ENCODE results near the gene EML4. TPM values are rescaled to one million over a fixed set of nuclear protein-coding genes. Genes with fewer than 3 reads are reported as not detected.

The EML4 gene
- total and polyA plus RNA-seq, 4 donors = 22.6 to 85.8 (median 54.4) TPM

GRCh38 chr2:42325609-42326008, 156.5 kb downstream of the EML4 start:
- no peak overlapping the region for H3K4me3 ChIP-seq
- H3K27me3 ChIP-seq (ENCODE audit: control insufficient read depth in 3 of 3, insufficient read depth in 3 of 3, low read length in 2 of 3) = no peaks in the 10 kb centered on the region
- H3K9me3 ChIP-seq (ENCODE audit: control insufficient read depth in 4 of 4, insufficient read depth in 3 of 4, low read length in 3 of 4) = no peaks in the 10 kb centered on the region
- 91 to 96% methylated on average over 1 of the region's 1 CpG for WGBS, 2 donors
- no peak for ATAC-seq (ENCODE audit: insufficient read depth, low FRiP score)
- DNase-seq = no peak
- H3K36me3 ChIP-seq (ENCODE audit: control insufficient read depth in 4 of 4, insufficient read depth in 4 of 4, low read length in 4 of 4) = peaks cover 7 to 55% (median 17%) of the 10 kb centered on the region in 4 donors
- peaks cover 0 to 7% (median 0%) of the 10 kb centered on the region in 5 donors for H3K4me1 ChIP-seq (ENCODE audit: control insufficient read depth in 5 of 5, insufficient read depth in 5 of 5, low read length in 5 of 5)
- TF ChIP-seq CTCF (IDR thresholded peaks at IDR 0.05; ENCODE audit: control extremely low read depth, extremely low read depth) = no peak
- no peak overlapping the region for H3K27ac ChIP-seq (ENCODE audit: low read depth in 1 of 2, low read length in 1 of 2)
- H3K9ac ChIP-seq (ENCODE audit: insufficient read depth in 1 of 2, low read length in 2 of 2) = no peak overlapping the region

- Histone ChIP-seq H3K9ac (ENCODE audit: insufficient read depth in 1 of 2, low read length in 2 of 2) (no peak overlapping the region), H3K27ac (ENCODE audit: low read depth in 1 of 2, low read length in 1 of 2) (no peak overlapping the region), H3K4me3 (no peak overlapping the region), H3K27me3 (ENCODE audit: control insufficient read depth in 3 of 3, insufficient read depth in 3 of 3, low read length in 2 of 3) (no peaks in the 10 kb centered on the region), H3K9me3 (ENCODE audit: control insufficient read depth in 4 of 4, insufficient read depth in 3 of 4, low read length in 3 of 4) (no peaks in the 10 kb centered on the region), H3K36me3 (ENCODE audit: control insufficient read depth in 4 of 4, insufficient read depth in 4 of 4, low read length in 4 of 4) (peaks cover 9 to 57% (median 17%) of the 10 kb centered on the region in 4 donors), H3K4me1 (ENCODE audit: control insufficient read depth in 5 of 5, insufficient read depth in 5 of 5, low read length in 5 of 5) (peaks cover 0 to 10% (median 0%) of the 10 kb centered on the region in 5 donors)
- ATAC-seq (ENCODE audit: insufficient read depth, low FRiP score) = no peak
- 76 to 82% methylated on average over 4 of the region's 4 CpGs for WGBS, 2 donors
- TF ChIP-seq CTCF (IDR thresholded peaks at IDR 0.05; ENCODE audit: control extremely low read depth, extremely low read depth) = no peak
- DNase-seq = peak in 1 of 3 donors; percentile 7
Measured at GRCh38 chr2:42327125-42327524, 158.0 kb downstream of the EML4 start.

- no peak overlapping the region for H3K4me3 ChIP-seq
- ATAC-seq (ENCODE audit: insufficient read depth, low FRiP score) (no peak), DNase-seq (peak in 2 of 3 donors; percentile 34 to 51)
- peaks cover 10 to 65% (median 20%) of the 10 kb centered on the region in 4 donors for H3K36me3 ChIP-seq (ENCODE audit: control insufficient read depth in 4 of 4, insufficient read depth in 4 of 4, low read length in 4 of 4)
- 75 to 77% methylated on average over 3 of the region's 3 CpGs for WGBS, 2 donors
- peaks cover 0 to 4% (median 0%) of the 10 kb centered on the region in 5 donors for H3K4me1 ChIP-seq (ENCODE audit: control insufficient read depth in 5 of 5, insufficient read depth in 5 of 5, low read length in 5 of 5)
- peak; percentile 5 for TF ChIP-seq CTCF (IDR thresholded peaks at IDR 0.05; ENCODE audit: control extremely low read depth, extremely low read depth)
- no peaks in the 10 kb centered on the region for H3K9me3 ChIP-seq (ENCODE audit: control insufficient read depth in 4 of 4, insufficient read depth in 3 of 4, low read length in 3 of 4)
- no peak overlapping the region for H3K27ac ChIP-seq (ENCODE audit: low read depth in 1 of 2, low read length in 1 of 2)
- no peak overlapping the region for H3K9ac ChIP-seq (ENCODE audit: insufficient read depth in 1 of 2, low read length in 2 of 2)
- H3K27me3 ChIP-seq (ENCODE audit: control insufficient read depth in 3 of 3, insufficient read depth in 3 of 3, low read length in 2 of 3) = no peaks in the 10 kb centered on the region
Measured at GRCh38 chr2:42328148-42328833, 159.1 kb downstream of the EML4 start.
